HG02759 (cell line): Measurements from ENCODE around the gene IQUB.
"Not testable (repeated sequence)": the region's sequence is repeated elsewhere in the genome, so short reads cannot be mapped to it uniquely, and the experiment has no call there.

ENCODE experiments used
- ATAC-seq: cut with Tn5 transposase; IDR thresholded peaks from one replicate; pipeline ENCODE4 v1.9.1; 2021; ENCODE audit warnings: mild to moderate bottlenecking, moderate library complexity; ENCODE audit not compliant: unreplicated experiment

IQUB gene

GRCh38 chr7:123424463-123424862 lies 109.9 kb downstream of the IQUB start:
- no peak for ATAC-seq

- ATAC-seq = no peak
Measured at GRCh38 chr7:123423622-123424021, 110.8 kb downstream of the IQUB start.

GRCh38 chr7:123417580-123417979 lies 116.8 kb downstream of the IQUB start:
- no peak for ATAC-seq

- ATAC-seq = no peak
Measured at GRCh38 chr7:123415625-123416024, 118.8 kb downstream of the IQUB start.

GRCh38 chr7:123410273-123410904 lies 124.0 kb downstream of the IQUB start:
- no peak for ATAC-seq

- ATAC-seq = not testable (repeated sequence)
Measured at GRCh38 chr7:123407951-123408350, 126.4 kb downstream of the IQUB start.
